DMS153 treated with DMSO at 0.1 percent for 48 hours (cell line): ENCODE measurements around the gene FAM124B.
"Not testable (repeated sequence)": the region's sequence is repeated elsewhere in the genome, so short reads cannot be mapped to it uniquely, and the experiment has no call there.

ENCODE experiments used
- DNase-seq: peaks from one replicate; lab custom pipeline; 2025; ENCODE audit not compliant: unreplicated experiment; lab: John Stamatoyannopoulos, UW

Gene FAM124B

DNA sequence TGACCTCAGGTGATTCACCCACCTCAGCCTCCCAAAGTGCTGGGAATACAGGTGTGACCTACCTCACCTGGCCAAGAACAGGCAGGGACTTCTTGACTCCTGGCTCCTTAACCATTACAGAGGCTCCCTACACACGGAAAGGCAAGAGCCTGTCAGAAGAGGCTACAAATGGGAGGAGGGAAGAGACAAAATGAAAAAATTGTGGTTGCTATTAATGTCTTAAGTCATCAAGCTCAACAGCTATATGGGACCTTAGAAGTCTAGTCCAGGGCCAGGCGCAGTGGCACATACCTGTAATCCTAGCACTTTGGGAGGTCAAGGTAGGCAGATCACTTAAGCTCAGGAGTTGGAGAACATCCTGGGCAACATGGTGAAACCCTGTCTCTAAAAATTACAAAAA, 11.5 kb upstream of the FAM124B start:
- DNase-seq, result no peak

DNA sequence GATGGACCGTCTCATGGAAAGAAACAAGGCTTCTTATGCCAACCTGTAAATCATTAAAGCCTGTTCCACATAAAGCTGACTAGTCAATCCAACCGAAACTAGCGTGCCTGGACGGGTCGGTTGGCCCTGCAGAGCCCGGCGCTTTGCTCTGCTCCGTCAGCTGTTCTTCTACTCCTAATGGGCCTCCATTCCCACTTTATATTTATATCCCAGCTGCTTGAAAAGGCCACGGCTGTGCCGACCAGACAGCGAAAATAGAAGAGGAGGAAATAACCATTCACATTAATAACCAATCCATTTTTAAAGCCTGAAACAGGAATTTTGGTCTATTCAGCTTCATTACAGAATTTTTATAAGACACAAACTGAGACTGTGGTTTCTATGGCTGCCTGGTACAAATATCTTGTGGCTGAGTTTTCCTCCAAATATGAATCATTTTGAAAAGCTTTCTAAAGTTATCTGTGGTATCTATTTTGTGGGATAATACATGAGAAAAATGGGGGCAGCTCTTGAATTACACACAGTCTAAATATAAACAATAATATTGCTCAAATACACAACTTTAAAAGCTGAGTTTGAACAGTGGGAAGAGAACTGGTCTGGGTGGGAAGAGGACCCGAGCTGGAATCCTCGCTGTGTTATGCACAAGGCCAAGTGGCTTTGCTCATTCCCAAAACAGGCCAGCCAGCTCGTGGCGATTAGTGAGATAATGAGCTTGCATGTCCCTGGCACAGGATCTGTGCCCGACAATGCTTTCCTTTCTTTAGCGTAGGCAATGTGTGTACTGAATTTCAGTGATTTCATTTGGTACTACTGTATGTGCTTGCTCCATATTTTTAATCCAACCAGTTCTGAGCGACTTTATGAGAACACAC, 10.5 kb upstream of the FAM124B start:
- DNase-seq, result no peak

DNA sequence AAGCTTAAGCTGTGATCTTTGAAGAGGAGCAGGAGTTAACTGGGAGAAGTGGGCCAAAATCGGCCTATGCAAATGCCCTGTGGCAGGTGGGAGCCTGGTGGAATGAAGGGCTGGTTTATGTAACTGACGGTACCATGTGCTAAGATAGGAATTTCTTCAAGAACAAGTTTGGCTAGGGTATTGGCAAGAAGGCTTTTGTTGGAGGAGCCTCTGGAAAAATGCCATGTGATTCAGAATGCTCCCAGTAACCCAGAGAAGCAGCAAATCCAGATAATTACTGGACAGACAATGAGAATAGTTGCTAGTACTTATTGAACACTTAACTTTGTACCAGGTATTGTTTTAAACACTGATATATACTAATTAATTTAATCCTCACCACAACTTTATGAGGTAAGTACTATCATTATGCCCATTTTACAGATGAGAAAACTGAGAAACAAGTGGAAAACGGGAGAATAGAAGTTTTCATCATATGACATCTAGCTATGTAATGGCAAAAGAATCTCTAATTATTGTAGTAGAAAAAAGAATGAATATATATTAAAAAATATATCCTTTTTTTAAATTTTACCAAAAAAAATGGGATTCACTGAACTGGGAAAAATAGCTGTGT, 9.1 kb upstream of the FAM124B start:
- DNase-seq, result no peak

DNA sequence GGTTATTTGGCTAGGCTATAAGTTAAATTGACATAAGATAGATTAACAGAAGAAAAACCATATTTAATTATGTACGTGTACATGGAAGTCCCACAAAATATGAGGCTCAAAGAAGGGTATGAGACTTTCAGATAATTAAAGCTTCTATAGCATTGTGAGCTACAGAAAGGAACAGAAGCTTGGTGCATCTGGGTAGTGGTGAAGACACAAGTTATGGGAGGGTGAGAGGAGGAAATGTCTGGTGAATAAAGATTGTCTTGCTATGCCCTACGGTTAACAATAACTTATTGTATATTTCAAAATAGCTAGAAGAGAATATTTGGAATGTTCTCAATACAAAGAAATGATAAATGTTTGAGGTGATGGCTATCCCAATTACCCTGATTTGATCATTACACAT, 6.8 kb upstream of the FAM124B start:
- DNase-seq, result no peak

DNA sequence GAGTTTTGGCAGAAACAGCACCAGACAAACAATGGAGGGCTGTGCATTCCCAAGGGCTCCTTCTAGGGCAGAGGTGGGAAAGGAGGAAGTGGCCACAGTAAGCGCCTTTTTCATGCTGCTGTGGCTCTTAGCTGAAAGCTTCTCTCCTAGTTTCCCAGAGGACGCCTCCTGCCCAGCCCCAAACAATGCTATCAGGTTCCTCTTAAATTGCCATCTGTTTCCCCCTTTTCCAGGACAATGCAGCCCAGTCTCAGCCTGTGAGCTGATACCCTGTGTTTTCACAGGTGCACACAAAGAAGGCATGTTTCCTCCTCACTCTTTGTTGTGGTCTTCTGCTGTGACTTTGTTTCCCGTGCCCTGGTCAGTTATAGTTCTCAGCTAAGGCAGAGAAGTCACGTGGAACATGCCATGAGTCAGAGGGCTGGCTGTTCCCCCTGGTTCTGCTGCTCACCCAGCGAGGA, 5.4 kb upstream of the FAM124B start:
- no peak for DNase-seq

DNA sequence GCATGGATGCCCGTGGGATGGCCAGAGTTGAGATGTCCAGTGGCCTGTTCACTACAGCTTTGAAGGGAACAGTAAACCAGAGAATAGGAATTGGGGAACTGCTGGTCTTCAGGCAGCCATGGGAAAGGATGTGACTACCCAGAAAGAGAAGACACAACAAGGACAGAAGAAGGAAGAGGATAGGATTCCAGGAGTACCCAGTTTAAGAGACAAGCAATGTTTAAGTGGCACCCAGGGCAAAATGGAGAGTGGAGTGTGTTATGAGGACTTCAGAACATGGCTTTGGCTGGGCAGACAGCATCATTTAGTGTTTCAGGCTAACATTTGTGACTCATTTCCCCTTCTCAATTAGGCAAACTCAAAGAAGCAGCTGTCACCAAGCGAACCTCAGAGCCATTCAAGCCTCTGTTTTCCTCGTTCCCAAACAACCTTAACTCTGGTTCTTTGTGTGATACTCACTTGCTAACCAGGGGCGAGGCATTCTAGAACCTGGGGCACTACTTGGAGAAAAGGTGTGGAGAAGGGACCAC, 4.0 kb upstream of the FAM124B start:
- no peak for DNase-seq

DNA sequence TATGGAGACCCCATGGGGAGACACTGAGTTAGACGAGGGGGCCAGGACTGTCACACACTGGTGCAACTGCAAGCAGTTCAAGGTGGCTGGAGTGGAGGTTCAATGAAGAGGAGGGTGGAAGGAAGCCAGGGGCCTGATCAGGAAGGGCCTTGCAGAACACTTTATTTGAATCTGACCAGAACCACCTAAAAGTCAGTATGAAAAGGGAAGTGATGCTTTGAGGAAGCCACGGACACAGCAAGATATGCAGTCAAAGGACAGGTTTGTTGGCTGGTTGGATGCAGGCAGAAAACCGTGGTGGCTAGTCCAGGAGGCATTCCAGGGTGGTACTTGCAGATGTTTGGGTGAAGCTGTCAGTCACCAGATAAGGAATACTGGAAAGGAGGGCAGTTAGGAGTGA, 3.5 kb upstream of the FAM124B start:
- DNase-seq, result no peak

DNA sequence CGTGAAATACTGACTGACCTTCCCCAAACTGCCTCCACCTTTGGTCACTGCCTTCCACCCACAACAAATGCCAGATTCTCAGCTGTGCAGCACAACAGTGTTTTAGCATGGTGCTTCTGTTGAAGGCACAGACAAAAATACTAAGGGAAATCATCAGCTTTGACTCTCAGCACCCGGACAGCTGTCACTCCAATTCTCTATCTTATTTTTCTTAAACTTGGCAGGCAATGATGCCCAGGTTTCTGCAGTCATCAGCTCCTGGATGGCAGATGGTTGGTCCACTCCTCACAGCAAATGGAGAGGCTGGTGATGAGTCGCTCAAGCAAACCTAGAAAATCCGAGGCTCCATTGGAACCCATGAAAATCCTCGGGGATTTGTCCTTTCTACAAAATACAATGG, 2.9 kb upstream of the FAM124B start:
- no peak for DNase-seq

DNA sequence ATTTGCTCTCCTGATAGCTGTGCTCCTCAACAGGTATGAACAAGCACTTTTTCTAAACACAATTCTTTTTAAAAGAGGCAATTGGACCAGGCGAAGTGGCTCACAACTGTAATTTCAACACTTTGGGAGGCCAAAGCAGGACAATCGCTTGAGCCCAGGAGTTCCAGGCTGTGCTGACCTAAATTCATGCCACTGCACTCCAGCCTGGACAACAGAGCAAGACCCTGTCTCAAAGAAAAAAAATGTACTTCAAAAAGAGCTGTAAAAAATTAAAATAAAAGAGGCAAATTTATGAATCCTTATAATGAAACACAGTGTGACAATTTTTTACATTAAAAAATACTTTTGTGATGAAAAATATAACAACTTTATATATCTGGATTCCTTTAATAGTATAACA, 1.8 kb upstream of the FAM124B start:
- no peak for DNase-seq

DNA sequence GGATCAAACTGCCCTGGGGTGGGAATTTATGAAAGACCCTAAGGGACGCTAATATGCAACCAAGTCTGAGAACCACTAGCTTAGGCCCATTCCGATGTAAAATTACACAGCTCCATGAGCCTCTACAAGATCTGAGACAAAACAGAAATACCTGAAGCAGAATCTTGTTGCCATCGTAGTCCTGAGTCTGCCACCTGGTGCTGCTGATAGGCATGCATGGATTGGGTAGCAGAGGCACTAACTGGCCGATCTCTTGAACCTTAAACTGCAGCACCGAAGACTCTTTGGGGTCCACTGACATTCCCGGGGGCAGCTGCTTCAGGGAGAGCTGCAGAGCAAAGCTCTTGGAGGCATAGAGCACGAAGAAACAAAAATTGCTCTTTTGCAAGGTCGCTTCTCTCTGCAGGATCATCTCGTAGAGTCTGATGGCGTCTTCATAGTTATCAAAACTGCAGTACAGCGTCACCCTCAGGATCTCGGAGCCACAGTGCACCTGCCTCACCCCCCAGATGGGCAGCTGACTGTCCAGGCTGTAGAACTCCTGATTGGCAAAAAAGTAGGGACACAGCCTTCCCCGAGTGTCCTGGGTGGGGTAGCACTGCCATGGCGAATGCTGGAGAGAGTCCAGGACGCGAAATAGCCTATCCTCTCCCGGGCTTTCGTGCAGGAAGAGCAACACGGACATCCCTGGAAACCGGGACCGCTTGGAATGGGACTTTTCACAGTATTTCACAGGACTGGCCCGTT, 848 bp downstream of the FAM124B start:
- DNase-seq, result no peak

DNA sequence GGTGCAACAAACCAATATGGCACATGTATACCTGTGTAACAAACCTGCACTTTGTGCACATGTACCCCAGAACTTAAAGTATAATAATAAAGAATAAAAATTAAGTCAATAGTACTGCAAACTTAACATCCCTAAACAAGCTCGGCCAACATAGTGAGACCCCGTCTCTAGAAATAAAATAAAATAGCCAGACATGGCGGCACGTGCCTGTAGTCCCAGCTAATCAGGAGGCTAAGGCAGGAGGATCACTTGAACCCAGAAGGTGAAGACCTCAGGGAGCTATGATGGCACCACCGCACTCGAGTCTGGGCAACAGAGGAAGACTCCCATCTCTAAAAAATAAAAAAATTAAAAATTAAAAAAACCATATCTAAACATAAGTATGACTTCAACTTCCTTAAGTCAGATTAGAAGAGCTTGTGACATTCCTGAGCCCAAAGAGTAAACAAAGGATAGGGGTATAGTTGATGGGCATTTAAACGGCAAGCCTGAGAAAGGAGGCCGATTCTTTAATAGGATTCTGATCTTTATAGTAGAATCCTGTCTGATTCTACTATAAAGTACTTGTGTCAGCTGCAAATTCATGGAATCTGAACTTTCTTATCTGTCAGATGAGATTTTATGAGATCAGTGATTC, 1.6 kb downstream of the FAM124B start:
- DNase-seq, result no peak

DNA sequence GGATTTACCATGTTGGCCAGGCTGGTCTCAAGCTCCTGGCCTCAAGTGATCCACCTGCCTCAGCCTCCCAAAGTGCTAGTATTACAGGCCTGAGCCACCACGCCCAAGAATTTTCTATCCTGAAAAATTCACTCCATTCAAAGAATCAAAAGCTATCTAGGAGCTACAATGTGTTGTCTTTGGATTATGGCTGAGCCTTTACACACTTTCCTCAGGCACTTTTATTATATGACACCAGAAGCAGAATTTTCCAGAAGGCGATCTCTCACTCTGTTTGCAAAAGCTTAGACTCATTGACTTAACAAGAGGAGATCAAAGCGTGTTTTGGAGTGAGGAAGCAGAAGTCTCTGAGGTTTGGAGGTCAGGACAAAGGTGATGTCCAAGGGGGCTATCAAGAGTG, 3.6 kb downstream of the FAM124B start:
- DNase-seq, result no peak

DNA sequence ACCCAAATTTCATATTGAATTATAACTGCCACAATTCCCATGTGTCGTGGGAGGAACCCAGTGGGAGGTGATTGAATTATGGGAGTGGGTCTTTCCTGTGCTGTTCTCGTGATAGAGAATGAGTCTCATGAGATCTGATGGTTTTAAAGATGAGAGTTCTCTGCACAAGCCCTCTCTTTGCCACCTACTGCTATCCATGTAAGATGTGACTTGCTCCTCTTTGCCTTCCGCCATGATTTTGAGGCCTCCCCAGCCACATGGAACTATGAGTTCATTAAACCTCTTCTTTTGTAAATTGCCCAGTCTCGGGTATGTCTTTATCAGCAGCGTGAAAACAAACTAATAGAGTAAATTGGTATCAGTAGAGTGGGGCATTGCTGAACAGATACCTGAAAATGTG, 4.8 kb downstream of the FAM124B start:
- not testable (repeated sequence) for DNase-seq

DNA sequence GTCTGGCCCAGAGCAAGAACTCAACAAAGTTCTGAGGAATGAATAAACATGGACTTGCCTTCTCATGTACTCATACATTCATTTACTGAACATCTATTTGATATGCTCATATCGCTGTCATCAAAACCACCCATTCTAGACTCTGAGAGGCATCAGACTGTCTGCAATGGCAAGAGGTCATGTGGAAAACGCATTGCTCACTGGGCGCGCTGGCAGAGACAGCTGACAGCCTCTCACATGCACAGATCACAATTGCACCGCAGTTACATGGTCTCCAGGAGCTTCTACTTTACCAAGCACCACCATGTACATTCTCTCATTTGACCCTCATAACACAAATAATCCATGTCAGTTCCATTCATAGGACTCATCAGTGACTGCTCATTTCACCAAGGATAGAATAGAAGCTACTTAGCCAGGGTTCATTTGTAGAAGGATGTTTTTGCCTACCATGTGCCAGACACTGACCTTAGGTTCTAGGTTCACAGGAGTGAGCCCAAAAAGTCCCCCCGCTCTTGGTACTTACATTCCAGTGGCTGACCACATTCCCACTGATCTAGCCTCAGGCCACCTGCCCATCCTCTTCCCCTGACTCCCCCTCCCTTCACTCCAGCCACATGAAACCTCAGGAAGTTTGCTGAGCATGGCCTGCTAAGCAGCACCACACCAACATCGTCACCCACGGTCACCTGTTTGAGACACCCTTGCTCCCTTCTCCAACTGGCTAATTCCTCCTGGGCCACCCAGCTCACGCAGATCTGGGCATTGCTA, 6.1 kb downstream of the FAM124B start:
- DNase-seq, result no peak

DNA sequence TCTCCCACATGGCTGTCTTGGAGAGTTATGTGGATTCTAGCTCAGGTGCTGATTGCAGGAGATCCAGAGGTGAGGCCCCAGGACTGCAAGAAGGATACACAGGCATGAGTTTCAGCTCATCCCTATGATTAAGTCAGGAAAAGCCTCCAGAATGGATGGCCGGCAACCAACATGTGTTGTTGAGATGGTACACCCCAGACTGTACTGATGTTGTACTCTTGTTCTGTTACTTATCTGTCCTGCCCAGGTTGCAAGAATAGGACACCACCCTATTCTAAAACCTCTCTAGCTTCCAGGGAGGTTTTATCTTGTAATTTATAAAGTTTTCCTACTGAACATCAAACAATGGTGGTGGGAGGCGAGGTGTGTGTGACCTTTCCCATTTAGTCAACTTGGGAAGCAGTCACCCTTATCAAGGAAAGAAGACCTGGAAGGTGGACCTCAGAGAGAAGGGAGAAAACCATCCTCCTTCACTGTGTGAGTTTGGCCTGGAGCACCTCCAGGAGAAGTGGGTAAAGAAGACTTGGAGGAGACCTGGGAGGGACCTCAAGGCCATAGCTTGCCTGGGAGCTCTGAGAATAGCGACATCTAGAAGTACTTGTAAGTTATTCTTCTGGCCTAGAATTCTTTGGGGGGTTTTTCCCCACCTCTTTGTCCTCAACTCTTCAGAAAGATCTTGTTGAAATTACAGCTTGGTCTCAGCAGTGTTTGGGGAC, 8.6 kb downstream of the FAM124B start:
- DNase-seq, result no peak

DNA sequence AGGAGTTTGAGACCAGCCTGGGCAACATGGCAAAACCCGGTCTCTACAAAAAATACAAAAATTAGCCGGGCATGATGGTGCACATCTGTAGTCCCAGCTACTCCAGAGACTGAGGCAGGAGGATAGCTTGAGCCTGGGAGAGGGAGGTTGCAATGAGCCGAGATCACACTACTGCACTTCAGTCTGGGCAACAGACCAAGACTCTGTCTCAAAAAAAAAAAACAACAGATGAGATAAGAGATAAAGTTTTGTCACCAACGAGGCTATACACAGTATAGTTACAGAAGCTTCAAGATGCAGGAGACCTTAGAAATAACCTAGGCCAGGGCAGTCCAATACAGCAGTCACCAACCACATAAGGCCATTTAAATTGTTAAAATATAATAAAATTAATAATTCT, 9.4 kb downstream of the FAM124B start:
- DNase-seq, result no peak

DNA sequence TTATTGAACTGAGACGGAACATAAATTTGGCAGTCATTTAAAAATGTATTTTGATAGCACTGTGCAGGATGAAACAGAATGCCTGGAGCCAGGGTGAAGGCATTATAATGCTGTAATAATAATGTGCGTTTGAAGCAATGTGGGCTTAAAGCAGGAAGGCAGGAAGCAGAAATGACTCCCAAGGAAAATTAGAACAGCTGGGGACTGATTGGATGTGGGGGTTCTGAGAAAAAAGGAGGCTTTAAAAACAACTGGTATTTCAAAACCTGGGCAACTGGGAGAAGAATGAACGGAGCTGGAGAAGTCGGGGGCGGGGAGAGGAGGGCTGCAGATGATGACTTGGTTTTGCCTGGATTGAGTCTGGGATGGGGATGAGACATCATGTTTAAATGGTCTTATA, 12.6 kb downstream of the FAM124B start:
- DNase-seq, result no peak

DNA sequence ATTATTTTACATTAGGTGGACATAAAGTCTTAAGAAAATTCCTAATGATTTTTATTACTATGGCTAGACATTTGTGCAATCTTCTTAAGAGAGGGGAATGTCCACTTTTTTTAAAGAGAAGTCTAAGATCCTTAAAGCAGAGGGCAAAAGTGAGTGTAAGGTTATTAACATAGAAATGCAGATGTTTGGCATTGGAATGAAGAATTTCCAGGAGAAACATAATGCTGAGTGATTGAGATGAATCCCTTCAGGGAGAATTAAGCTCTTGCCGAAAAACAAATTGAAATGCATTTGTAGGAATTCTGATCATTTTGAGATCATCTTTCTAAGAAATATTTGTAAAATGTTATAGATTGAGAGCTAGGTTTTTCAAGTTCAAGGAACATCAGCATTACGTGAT, 15.0 kb downstream of the FAM124B start:
- DNase-seq, result no peak

DNA sequence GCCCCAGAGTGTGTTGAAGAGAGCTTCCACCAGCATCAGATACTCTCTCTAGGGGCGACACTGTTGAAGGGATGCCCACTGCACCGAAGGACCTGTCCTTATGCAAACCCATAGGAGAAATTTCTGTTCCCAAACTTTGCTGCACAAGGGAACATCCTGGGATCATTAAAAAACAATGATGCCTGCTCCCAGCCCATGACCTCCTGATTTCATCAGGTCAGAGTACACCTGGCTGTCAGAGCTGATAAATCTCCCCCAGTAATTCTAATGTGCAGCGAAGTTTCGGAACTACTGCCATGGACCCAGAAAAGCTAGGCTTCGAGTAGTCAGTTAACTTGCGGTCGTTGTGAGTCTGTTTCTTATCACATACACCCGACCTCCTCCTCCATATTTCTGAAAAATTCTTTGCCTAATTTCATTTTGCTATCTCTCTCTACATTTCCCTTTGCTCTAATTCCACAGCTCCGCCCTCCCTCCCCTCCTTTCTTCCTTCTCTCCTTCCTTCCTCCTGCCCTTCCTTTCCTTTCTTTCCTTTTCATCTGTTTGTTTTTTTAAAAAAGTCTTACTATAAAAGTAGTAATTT, 18.8 kb downstream of the FAM124B start:
- no peak for DNase-seq

DNA sequence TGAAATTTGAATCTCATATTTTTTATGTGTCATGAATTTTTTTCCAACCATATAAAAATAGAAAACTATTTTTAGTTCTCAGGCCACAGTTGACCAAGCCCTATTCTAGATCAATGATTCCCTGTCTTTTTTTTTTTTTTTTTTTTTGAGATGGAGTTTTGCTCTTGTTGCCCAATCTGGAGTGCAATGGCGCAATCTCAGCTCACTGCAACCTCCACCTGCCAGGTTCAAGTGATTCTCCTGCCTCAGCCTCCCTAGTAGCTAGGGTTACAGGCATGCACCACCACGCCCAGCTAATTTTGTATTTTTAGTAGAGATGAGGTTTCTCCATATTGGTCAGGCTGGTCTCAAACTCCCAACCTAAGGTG, 19.6 kb downstream of the FAM124B start:
- not testable (repeated sequence) for DNase-seq
